Right atrium auricular region (tissue), 2 donors: ENCODE results near the gene PRICKLE4. TPM values are rescaled to one million over a fixed set of nuclear protein-coding genes. Genes with fewer than 3 reads are reported as not detected.

Experiments used
- DNase-seq: peaks from one replicate; pipeline ENCODE4 v3.0.0-alpha.2; 2019; ENCODE audit warnings: low spot score
- H3K27ac ChIP-seq, 2 donors: fragments of 200-600 bp; sonication (generic); 1 replicate in 1 of 2; 2 replicates in 1 of 2; pipeline ENCODE4 v1.5.1; 2016 to 2019
- H3K27me3 ChIP-seq, 2 donors: fragments of 200-600 bp; sonication (generic); one replicate each; pipeline versions ENCODE4 v1.5.1 to v1.6.0; 2017 to 2019
- H3K36me3 ChIP-seq: fragments of 200-600 bp; sonication (generic); one replicate; pipeline ENCODE4 v1.5.1; 2016
- H3K4me1 ChIP-seq, 2 donors: fragments of 200-600 bp; sonication (generic); one replicate each; pipeline versions ENCODE4 v1.5.1 to v1.6.0; 2017 to 2019
- H3K4me3 ChIP-seq, 2 donors: fragments of 200-600 bp; sonication (generic); 1 replicate in 1 of 2; 2 replicates in 1 of 2; pipeline ENCODE4 v1.5.1; 2017 to 2019; ENCODE audit warnings: mild to moderate bottlenecking in 1 of 2, moderate library complexity in 1 of 2
- H3K9me3 ChIP-seq, 2 donors: fragments of 200-600 bp; sonication (generic); one replicate each; pipeline ENCODE4 v1.5.1; 2019
- CTCF ChIP-seq, 2 donors: fragments of 200-600 bp; sonication (generic); IDR thresholded peaks; one replicate each; pipeline ENCODE4 v1.5.1; 2019; ENCODE audit warnings: antibody characterized with exemption in 2 of 2
- total RNA-seq, 2 donors: library from RNA; depleted of rRNA; stranded (reverse); fragments of >200 nt; gene quantifications; one replicate each; pipeline ENCODE4 v1.1.0, GENCODE V29; 2016

Gene PRICKLE4
- total RNA-seq, 2 donors from 2014 or later = 4.3 to 5.6 TPM

- TF ChIP-seq CTCF (IDR thresholded peaks at IDR 0.05) = no peak
- Histone ChIP-seq H3K27ac (peak overlapping the region; percentile 41 to 55), H3K4me1 (peaks cover 0 to 17% of the 10 kb centered on the region in 2 donors), H3K9me3 (no peaks in the 10 kb centered on the region), H3K36me3 (peaks cover 23% of the 10 kb centered on the region), H3K4me3 (no peak overlapping the region), H3K27me3 (no peaks in the 10 kb centered on the region)
- peak; percentile 74 for DNase-seq
Measured at GRCh38 chr6:41767112-41767833, 13.3 kb upstream of the PRICKLE4 start.

GRCh38 chr6:41768545-41769308 lies 11.9 kb upstream of the PRICKLE4 start:
- Histone ChIP-seq H3K9me3 (no peaks in the 10 kb centered on the region), H3K27me3 (no peaks in the 10 kb centered on the region), H3K36me3 (peaks cover 29% of the 10 kb centered on the region), H3K4me1 (peaks cover 0 to 17% of the 10 kb centered on the region in 2 donors), H3K27ac (no peak overlapping the region), H3K4me3 (no peak overlapping the region)
- DNase-seq = no peak
- TF ChIP-seq CTCF (IDR thresholded peaks at IDR 0.05) = no peak

- Histone ChIP-seq H3K4me3 (no peak overlapping the region), H3K27ac (no peak overlapping the region), H3K36me3 (peaks cover 35% of the 10 kb centered on the region), H3K4me1 (peaks cover 0 to 17% of the 10 kb centered on the region in 2 donors), H3K9me3 (no peaks in the 10 kb centered on the region), H3K27me3 (no peaks in the 10 kb centered on the region)
- no peak for DNase-seq
- no peak for TF ChIP-seq CTCF (IDR thresholded peaks at IDR 0.05)
Measured at GRCh38 chr6:41769376-41769775, 11.2 kb upstream of the PRICKLE4 start.

- Histone ChIP-seq H3K27me3 (no peaks in the 10 kb centered on the region), H3K4me1 (peaks cover 0 to 17% of the 10 kb centered on the region in 2 donors), H3K4me3 (no peak overlapping the region), H3K9me3 (no peaks in the 10 kb centered on the region), H3K36me3 (peaks cover 47% of the 10 kb centered on the region), H3K27ac (no peak overlapping the region)
- DNase-seq = no peak
- TF ChIP-seq CTCF (IDR thresholded peaks at IDR 0.05) = no peak
Measured at GRCh38 chr6:41770381-41771057, 10.1 kb upstream of the PRICKLE4 start.

- no peak for DNase-seq
- H3K4me1 ChIP-seq = peaks cover 0 to 15% of the 10 kb centered on the region in 2 donors
- H3K4me3 ChIP-seq = no peak overlapping the region
- H3K9me3 ChIP-seq = no peaks in the 10 kb centered on the region
- H3K27me3 ChIP-seq = no peaks in the 10 kb centered on the region
- H3K27ac ChIP-seq = no peak overlapping the region
- no peak for TF ChIP-seq CTCF (IDR thresholded peaks at IDR 0.05)
- peaks cover 52% of the 10 kb centered on the region for H3K36me3 ChIP-seq
Measured at GRCh38 chr6:41771058-41771983, 9.3 kb upstream of the PRICKLE4 start.
